Activated CD4-positive, alpha-beta T cell treated with anti-CD3 and anti-CD28 coated beads, Interleukin-2, amount 50 U/mL, for 16 hours (primary cell): ENCODE data around the gene FAIM2.
"Not testable (repeated sequence)": the region's sequence is repeated elsewhere in the genome, so short reads cannot be mapped to it uniquely, and the experiment has no call there.

Experiments used
- DNase-seq: peaks from one replicate; pipeline ENCODE4 v3.0.0-alpha.2; 2020

FAIM2 gene

DNA sequence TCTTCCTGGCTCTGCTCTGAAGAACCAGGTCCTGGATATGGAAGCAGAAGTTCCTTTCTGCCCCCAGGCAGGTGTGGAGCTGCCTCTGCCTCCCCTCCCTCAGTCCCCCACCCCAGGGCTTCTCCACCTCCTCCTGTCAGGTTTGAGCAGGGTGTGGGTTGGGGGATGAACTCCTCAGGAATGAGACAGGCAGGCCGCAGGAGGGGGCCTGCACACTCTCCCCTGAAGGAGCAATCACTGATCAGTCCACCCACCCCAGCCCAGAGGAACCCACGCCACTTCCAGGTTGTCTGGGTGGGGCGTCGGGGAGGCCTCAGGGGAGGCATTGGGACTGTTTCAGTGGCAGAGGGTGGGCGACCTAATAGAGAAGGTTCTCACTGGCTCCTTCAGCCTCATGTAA lies 26.6 kb downstream of the FAIM2 start:
- no peak for DNase-seq

GRCh38 chr12:49876070-49876469 lies 27.6 kb downstream of the FAIM2 start:
- no peak for DNase-seq

- no peak for DNase-seq
These were observed 28.5 kb downstream of the FAIM2 start for GRCh38 chr12:49875115-49875720.

DNA sequence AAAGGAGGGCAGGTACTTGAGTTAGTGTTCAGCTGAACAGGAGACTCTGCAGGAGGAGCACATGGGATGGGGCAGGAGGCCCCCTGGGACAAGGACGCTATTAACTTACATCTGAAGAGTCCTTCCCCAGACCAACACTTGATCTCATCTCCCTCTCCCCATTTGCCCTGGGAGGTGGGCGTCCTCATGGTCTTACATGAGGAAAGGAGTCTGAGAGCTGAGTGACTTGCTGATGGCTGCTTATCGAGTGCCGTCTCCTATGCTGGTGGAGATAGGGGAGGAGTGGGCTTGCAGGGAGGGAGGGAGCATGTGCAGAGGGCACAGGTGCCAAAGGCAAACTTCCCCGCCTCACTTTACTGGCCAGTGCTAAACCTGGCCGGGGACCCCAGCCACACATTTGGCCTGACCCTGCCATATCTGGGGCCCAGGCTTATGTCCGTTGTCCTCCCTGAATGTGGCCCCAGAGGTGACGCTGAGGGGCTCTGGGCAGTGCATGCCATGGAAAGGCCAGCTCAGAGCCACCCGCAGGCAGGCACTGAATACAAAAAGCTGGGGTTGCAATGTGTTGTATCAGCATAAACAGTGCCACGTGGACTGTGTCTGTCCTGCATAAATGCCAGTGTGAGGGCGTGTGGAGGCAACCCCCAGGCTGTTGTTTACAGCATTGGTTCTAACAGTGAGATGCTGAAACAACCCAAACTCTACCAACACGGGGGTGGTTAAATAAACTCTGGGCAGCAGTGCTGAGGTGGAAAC lies 29.4 kb downstream of the FAIM2 start:
- DNase-seq, result no peak

DNA sequence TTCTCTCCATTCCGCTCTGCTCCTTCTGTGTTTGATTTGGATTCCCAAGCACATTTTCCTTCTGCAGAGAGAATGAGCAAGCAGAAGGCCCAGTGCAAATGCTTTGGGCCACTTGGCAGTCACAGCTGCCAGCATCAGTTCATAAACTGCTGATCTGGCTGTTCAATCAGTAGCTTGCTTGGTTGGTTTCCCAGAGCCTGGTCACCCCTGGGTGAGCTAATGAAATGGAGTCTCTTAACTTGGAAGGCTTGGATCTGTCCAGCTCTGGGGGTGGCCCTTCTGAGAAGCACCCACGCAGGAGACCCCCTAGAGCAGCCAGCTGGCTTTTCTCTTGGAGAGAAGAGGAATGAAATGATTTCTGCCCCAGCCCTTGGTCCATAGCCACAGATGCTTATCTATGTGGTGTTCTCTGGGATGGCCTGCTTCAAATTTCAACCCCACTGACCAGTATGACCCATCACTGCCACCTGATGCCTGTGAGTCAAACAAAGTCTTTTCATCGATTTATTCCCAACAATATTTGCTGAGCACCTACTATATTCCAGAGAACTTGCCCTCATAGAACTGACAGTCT lies 30.3 kb downstream of the FAIM2 start:
- no peak for DNase-seq

DNA sequence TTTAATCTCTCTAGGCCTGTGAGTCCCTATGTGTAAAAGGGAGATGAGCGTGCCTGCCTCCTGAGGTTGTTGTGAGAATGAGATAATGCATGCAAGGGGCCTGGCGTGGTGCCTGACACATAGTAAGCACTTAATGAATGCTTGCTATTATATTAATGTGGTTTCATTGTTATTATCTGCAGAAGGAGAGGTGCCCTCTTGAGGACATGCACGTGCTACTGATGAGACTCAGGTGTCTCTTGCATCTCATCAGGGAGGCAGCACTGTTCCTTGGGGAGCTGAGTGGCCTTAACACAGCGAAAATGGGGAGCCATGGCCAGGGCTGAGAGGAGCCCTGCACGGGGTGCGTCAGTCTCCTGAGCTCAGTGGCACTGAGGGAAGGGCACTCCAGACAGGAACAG lies 30.9 kb downstream of the FAIM2 start:
- no peak for DNase-seq

DNA sequence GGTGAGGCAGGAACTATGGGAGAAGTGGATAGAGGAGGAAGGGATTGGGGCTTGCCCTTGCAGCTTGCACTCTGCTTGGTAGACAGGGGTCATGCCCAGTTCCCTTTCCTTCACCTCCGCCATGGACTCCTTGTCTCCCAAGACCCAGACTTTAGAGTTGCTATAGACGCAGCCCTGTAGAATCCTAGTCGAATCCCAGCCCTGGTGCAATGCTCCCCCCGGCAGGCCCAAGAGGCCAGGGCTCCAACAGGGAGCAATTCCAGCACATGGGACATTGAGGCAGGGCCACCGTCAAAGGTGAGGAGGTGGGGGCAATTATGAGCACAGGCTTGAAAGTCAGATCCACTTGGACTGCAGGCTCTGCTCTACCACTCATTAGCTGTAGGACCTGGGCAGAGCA lies 31.3 kb downstream of the FAIM2 start:
- DNase-seq, result no peak

DNA sequence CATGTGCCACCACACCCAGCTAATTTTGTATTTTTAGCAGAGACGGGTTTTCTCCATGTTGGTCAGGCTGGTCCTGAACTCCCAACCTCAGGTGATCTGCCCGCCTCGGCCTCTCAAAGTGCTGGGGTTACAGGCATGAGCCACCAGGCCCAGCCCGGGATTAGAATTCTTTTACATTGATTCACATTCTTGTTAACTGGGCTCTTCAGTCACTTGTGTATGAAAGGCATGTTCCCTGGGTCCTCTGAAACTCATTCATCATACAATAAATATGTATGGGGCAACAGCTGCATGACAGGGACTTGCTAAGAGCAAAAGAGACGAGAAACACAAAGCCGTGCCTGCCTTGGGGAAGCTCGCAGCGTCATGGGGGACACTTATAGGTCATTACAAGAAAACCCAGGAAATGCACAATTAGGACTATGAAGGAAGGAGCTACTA lies 31.9 kb downstream of the FAIM2 start:
- DNase-seq, result not testable (repeated sequence)

DNA sequence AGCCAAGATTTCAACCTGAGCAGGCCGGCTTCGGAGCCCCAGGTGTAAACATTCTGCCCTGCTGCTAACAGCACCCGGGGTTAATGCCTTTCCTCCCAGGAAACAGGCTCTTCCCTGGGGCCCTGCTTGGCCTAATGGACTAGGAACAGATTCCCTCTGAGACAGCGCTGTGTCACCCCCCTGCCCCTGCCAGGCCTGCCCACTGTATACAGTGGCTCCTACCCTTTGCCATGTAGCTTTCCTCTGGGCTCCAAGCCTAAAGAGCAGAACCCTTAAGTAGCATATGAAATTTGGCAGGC lies 32.5 kb downstream of the FAIM2 start:
- no peak for DNase-seq

GRCh38 chr12:49870501-49871262 lies 33.0 kb downstream of the FAIM2 start:
- no peak for DNase-seq

DNA sequence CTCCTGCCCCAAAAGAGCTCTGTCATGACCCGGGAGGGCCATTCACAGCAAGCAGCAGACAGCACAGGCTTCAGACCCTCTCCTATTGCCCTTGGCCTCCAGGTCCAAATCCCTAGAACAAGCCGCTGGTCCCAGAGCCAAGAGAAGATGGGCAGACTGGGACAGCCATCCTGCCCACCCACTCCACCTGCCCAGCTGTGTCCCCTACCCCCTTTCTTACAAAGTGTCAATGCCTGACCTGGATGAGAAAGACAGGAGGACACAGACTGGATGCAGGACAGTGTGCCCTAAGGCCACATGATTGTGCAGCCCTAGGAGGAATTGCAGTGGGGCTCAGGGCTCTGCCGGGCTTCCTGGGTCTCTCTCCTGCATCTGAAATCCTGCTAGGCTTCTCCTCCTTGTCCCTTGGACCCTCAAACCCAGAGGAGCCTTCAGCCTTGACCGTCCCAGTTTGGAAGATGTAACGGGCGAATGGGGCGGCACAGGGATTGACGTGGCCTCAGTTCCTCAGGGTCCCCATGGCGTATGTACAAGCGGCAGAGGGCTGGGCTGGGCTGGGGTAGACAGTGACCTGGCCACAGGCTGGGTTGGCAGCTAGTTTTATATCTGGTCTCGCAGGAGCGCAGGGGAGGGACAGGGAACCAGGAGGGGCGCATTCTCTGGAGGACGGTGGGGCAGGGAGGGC lies 33.7 kb downstream of the FAIM2 start:
- no peak for DNase-seq

GRCh38 chr12:49868952-49869815 lies 34.5 kb downstream of the FAIM2 start:
- DNase-seq, result no peak

DNA sequence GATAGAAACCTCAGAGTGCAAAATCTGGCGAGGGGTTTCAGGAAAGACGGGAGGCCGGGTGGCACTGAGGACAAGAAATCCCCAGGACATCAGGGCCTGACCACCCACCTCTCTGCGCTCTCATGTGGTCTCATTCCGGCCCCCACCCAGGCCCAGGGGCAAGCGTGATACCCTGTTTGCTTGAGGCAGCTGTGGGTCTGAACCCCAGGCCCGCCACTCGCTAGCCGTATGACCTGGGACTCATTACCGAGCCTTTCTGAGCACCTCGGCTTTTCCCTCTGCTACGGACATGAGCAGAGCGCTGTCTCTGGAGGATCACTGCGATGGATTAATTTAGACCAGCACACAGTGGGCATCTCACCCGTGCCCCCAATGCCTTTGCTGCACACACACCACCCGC lies 35.3 kb downstream of the FAIM2 start:
- no peak for DNase-seq

DNA sequence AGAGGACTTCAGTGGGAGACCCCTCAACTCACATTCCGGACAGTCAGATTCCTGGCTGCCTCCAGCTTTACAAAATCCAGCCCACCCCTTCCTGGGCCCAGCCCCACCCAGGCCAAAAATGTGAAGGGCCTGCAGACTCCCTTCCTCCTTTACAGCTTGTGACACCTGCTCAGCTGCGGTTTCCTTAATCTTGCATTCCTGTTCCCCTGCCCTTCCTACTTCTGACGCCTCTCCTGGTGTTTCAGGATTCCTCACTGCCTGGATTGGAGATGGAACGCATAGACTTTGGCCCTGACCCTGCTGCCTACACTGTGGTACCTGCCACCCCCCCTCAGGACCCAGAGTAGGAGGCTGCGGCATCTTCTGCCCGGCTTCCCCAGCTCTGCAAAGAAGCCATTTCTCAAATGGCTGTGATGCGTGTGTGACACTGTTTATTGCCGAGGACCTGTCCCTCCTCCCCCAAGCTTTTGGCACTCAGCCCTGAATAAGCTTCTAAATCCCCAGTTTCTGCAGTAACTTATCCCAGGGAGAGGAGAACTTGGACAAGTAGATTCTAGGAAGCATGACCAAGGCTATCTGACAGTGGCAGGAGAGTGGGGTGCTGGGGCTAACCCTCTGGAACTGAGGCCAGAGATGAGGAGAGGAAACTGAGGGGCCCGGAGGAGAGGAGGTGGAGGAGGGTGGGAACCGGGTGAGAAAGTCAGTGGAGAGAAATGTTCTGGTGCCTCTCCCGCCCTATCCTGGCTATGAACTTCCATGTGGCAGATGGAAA lies 35.9 kb downstream of the FAIM2 start:
- DNase-seq, result no peak

- peak; percentile 72 for DNase-seq
These were observed 36.7 kb downstream of the FAIM2 start for GRCh38 chr12:49866859-49867569.

- DNase-seq, result no peak
These were observed 37.9 kb downstream of the FAIM2 start for GRCh38 chr12:49865782-49866135.

DNA sequence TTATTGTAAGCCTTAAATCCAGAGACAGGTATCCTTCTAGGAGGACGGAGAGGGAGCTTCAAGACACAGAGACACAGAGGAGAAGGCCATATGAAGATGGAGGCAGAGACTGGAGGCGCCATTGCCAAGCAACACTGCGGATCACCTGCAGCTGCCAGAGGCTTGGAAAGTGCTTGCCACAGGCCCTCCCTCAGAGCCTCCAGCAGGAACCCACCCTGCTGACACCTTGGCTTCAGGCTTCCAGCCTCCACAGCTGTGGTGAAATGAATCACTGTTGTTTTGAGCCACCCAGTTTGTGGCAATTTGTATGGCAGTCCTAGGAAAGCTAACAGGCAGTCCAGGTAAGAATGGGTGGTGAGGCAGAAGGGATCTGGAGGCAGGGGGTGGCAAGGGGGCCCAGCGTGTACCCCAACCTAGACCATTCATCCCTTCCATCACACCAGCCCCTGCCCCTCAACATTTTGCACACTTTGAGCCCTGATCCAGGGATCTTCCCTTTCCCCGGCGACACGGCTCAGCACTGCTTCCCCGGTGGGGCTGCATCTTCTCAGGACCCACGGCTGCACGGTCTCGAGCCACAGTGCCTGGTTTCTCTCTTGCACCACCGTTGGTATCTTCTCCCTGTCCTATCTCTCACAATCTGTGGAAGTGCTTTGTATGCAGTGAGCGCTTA lies 38.5 kb downstream of the FAIM2 start:
- no peak for DNase-seq

- DNase-seq, result no peak
These were observed 39.0 kb downstream of the FAIM2 start for GRCh38 chr12:49864798-49865090.

DNA sequence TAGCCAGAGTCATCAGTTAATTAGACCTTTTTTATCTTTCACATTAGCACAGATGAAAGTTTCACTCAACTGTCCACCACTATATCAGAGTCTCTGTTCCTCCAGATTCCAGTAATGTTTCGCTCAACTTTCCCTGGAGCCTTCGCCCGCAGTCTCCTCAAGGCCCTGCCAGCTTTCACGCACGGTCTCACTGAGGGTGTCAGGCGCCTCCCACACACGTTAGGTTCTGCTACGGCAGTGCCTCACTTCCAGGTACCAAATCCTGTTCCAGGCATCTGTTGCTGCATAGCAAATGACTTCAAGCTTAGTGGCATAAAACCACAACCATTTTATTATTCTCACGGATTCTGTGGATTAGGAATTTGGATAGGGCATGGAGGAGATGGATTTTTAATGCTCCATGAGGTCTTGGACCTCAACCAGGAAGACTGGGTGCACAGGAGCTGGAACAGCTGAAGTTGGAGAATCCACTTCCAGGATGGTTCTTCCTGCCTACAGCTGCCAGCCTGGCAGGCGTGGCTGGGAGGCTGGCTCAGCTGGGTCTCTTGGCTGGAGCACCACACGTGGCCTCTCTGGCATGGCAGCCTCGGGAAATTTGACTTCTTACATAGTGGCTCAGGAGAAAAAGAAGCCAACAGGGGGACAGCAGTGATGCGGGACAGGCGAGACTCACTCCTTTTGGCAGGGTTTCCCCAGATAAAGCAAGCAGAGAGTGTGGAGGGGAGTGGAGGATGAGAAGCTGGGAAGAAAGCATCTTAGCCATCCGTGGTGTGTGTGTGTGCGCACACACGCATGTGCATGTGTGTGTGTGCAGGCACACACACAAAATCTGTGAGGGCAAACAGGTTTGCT lies 39.5 kb downstream of the FAIM2 start:
- DNase-seq, result no peak

DNA sequence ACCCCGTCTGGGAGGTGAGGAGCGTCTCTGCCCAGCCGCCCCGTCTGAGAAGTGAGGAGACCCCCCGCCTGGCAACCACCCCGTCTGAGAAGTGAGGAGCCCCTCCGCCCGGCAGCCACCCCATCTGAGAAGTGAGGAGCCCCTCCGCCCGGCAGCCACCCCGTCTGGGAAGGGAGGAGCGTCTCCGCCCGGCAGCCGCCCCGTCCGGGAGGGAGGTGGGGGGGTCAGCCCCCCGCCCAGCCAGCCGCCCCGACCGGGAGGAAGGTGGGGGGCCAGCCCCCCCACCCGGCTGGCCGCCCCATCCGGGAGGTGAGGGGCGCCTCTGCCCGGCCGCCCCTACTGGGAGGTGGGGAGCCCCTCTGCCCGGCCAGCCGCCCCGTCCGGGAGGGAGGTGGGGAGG lies 42.8 kb downstream of the FAIM2 start:
- DNase-seq, result not testable (repeated sequence)
